NT2/D1 (cell line): Measurements from ENCODE around the gene IQCF2.

Source experiments
- YY1 ChIP-seq: IDR thresholded peaks from 2 replicates; pipeline ENCODE4 v1.6.1; 2011; ENCODE audit not compliant: insufficient read length, insufficient read depth
- ZNF274 ChIP-seq: IDR thresholded peaks from 2 replicates; pipeline ENCODE4 v1.6.1; 2011; ENCODE audit warnings: mild to moderate bottlenecking, low read depth, low read length

- TF ChIP-seq ZNF274 = no peak
- TF ChIP-seq YY1 = no peak
These were observed 44.7 kb upstream of the IQCF2 start for GRCh38 chr3:51816723-51817122.
